ENCODE data around the gene MAMDC4.

MAMDC4 gene

GRCh38 chr9:136860933-136861873, 9.1 kb downstream of the MAMDC4 start:
- TF ChIP-seq, protein P1, sequence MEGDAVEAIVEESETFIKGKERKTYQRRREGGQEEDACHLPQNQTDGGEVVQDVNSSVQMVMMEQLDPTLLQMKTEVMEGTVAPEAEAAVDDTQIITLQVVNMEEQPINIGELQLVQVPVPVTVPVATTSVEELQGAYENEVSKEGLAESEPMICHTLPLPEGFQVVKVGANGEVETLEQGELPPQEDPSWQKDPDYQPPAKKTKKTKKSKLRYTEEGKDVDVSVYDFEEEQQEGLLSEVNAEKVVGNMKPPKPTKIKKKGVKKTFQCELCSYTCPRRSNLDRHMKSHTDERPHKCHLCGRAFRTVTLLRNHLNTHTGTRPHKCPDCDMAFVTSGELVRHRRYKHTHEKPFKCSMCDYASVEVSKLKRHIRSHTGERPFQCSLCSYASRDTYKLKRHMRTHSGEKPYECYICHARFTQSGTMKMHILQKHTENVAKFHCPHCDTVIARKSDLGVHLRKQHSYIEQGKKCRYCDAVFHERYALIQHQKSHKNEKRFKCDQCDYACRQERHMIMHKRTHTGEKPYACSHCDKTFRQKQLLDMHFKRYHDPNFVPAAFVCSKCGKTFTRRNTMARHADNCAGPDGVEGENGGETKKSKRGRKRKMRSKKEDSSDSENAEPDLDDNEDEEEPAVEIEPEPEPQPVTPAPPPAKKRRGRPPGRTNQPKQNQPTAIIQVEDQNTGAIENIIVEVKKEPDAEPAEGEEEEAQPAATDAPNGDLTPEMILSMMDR (IDR thresholded peaks at IDR 0.05): no peak

DNA sequence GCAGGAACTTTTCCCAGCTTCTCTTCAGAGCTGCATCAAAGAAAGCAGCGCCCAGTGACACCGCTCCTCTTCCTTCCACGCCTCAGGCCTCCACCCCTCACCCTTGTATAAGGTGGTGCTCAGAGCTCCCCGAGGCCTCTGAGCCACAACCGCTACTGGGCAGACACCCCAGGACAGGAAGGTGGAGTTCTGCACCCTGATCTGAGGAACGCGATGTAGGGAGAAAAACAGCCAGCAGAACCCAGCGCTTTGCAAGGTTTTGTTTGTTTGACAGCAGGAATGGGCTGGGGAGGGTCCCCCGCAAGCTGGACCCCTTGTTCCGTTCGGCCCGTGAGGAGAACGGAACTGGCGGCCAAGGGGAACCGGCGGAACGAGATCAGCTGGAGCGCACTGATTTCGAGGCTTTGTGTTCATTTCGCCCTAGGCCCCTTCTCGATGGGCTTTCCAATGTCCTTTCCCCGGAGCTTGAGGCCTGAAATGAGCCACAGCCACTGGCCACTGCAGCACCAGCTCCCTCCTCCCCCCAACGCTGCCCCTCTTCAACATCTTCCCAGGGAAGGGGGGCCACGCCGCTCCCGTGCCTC, 9.8 kb downstream of the MAMDC4 start:
- TF ChIP-seq, protein P1 (IDR thresholded peaks at IDR 0.05): no peak

DNA sequence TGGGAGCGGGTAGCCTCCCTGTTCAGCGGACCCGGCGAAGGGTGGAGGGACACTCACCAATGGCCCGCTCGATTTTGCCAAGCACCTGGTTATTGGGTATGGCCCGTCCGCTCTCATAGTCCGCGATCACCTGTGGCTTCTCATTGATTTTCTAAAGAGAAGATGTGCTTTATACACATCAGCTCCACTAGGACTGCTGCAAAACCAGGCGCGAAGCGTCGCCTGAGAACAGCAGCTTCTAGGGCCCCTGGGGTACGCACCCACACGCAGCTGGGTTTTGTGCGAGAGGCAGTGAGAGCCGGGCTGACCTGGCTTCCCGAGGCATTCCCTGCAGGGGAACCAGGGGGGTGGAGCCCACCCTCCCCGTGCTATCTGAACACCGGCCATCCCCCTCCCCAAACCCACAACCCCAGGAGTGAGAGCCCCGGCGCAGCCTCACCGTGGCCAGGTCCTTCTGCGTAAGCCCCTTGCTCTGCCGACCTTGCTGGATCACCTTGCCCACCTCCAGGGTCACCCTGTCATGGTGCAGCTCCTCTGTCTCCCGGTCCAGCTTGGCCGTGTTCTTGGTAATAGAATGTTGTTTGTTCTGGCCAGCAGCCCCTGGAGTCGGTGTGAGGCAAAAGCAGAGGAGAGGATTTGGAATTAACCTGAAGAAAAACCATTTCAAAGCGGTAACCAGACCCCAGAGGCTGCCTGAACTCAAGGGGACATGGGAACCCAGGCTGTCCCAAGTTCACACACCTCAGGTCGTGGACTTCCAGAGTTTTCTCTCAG, 10.9 kb downstream of the MAMDC4 start:
- TF ChIP-seq, protein P1 (IDR thresholded peaks at IDR 0.05): no peak

DNA sequence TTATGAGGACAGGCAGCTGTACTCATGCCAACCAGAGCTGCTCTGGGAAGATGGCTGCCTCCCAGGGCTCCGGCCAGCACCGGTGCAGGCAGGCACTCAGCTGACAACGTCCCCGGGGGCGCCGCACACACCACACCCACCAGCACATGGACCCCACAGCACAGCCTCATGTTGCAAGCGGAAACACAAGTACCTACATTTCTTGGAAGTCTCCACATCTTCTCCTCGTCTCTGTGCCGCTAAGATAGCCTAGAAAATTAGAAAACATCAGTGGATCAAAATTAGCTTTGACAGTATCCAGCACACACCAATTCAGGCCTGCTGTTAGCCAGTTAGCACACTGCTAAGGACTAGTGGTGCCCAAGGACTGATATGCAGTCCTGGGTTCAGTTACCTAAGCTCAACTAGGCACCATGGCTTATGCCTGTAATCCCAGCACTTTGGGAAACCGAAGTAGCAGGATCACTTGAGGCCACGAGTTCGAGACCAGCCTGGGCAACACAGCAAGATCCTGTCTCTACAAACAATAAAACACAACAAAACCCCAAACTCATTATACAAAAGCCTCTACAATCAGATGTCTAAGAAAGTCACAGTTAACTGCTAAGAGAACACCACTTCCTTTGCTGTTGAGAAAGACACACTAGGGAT, 11.6 kb downstream of the MAMDC4 start:
- TF ChIP-seq, protein P1 (IDR thresholded peaks at IDR 0.05): no peak

DNA sequence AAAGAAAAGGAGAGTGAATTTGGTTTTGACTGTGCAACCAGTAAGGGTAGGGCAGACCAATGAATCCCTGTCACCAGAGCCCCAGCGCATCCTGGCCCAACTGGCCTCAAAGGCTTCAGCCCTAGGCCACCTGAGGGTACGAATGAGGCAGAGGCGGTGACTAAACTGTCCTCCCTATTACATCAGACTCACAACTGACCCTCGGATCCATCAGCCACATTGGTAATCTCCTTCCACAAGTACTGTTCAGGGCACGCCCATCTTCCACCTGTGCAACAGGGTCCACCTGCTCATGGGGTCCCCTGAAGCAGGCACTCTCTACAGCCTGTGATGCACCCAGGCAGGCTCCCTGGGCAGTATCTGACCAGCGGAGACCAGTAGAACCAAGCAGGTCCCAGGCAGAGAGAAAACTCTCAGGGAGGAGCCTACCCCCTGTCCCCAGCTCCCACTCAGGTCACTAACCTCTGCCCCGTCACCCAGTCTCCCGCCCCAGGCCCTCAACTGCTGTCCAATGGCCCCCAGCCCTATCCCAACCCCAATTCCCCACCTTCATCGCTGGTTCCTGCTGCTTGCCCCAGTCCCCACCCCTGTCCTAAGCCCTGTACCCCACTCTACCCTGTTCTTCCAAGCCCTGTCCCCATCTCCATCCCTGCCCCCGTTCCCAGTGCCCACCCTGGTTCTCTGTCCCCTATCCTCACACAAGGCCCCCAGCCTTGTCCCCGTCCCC, 13.1 kb downstream of the MAMDC4 start:
- TF ChIP-seq, protein P1 (IDR thresholded peaks at IDR 0.05): no peak

GRCh38 chr9:136865768-136866103, 13.6 kb downstream of the MAMDC4 start:
- TF ChIP-seq, protein P1 (IDR thresholded peaks at IDR 0.05): no peak
